T-helper 2 cell (primary cell): Measurements from ENCODE around the gene PRELID3B.
A peak's percentile ranks its signal among the peaks of the same experiment; 100 is the strongest.

Experiments
- DNase-seq, 5 experiments: peaks; one replicate each; pipeline versions ENCODE4 v3.0.0 to v3.0.0-alpha.2; 2012 to 2022

Gene PRELID3B

DNA sequence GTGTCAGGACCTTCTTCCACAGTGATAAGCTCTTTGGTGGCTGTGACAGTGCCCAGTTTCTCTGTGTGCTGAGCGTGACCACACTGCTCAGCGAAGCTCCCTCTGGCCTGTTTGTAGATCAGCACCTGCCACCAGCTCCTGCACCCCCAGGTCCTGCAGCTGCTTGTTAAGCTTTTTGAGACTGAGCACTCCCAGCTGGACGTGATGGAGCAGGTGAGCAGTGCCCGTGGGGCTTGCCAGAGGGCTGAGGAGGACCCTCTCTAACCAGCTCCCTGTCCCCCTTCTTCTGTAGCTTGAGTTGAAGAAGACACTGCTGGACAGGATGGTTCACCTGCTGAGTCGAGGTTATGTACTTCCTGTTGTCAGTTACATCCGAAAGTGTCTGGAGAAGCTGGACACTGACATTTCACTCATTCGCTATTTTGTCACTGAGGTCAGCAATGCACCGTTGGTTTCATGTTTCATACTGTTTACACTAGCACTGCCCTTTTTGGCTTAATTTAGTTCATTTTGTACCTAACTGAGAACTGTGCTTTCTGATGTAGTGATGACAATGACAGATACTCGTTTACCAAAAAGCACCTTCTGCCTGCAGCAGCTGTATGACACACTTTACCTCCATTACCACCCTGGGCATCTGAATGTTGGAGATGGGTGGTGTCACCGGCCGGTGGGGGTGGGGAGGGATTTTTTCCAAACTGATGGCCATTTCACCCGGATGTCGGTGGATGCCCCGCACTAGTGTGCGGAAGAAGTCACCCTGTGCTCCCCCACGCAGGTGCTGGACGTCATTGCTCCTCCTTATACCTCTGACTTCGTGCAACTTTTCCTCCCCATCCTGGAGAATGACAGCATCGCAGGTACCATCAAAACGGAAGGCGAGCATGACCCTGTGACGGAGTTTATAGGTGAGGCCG is 49.0 kb downstream of the PRELID3B start:
- DNase-seq = no peak

DNA sequence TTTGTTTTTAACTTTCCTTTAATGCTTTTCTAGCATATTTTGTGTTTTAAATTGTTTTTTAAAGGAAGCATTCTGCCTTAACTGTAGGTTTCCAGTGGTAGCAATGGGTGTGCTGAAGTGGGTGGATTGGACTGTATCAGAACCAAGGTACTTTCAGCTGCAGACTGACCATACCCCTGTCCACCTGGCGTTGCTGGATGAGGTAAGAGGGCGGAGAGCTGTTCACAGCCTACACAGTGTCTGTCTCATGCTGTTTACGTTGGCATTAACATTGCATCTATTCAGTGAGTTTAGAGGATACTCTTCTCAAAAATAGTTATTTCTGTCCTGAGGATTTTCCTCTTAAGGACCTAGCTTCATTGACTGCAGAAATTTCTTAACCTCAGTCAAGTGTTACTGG is 49.7 kb downstream of the PRELID3B start:
- no peak for DNase-seq

DNA sequence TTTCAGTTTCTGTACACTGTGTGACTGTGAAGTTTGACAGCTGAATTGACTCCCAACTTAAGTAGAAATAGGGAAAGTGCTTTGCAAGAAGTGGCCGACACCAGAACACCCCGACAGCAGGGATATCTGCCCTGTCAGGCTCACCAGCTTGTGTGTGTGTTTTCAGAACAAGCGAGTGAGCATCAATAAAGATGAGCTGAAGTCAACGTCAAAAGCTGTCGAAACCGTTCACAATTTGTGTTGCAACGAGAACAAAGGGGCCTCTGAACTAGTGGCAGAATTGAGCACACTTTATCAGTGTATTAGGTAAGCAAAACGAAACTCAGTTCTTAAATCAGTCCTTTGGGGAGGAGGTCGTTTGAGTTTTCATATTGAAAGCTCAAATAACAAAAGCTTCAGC is 50.9 kb downstream of the PRELID3B start:
- no peak for DNase-seq

DNA sequence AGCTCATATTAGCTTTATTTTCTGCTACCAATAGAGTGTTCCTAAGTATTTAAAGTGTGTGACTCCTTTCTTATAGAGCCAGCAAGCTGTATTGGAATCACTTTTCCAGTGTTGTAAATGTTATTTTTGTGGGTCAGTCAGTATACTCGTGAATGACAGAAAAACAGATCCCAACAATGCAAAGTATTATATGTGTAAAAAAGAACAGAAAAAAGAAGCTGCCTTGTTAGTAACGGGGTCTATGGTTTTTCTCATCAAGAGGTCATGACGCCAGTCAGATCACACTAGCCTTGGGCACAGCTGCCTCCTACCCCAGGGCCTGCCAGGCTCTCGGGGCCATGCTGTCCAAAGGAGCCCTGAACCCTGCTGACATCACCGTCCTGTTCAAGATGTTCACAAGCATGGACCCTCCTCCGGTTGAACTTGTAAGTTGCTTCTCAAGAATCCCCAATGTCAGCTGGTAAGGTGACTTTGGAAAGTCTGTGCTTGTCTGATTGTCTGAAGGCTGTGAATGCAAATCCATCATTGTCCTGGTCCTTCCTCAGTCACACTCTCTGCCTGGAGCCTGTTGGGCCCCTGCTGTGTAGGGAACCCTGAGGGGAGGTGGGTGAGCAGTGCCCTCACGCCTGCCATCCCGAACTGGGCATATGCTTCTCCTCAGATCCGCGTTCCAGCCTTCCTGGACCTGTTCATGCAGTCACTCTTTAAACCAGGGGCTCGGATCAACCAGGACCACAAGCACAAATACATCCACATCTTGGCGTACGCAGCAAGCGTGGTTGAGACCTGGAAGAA is 51.7 kb downstream of the PRELID3B start:
- no peak for DNase-seq

DNA sequence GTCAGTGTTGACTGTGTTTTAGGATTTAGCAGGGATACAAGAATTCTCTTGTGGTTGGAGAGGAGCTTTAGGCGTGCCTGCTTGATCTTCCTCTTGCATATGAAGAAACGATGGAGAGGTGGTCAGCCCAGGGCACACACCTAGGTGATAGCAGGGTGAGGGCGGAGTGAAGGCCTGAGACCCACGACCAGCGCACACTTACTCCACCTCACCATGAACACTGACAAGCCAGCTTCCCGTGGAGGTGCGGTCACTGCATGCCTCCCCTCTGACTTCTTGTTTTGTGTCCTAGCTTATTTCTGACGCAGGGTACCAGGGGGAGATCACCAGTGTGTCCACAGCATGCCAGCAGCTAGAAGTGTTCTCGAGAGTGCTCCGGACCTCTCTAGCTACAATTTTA is 53.4 kb downstream of the PRELID3B start:
- no peak for DNase-seq

DNA sequence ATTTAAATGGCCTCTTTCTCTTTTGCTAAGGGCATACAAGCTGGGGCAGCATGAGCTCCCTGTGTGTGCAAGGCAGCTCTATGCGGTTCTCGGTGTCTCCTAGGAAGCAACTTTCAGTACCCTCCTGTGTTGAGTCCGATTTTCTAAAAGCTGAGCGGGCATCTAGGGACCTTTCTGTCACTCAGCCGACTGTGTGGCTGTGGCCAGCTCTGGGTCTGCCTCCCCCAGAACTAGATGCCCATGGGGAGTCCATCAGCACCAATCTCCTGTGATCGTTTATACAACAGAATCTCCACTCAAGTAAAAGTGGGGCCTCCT is 54.1 kb downstream of the PRELID3B start:
- DNase-seq = no peak

DNA sequence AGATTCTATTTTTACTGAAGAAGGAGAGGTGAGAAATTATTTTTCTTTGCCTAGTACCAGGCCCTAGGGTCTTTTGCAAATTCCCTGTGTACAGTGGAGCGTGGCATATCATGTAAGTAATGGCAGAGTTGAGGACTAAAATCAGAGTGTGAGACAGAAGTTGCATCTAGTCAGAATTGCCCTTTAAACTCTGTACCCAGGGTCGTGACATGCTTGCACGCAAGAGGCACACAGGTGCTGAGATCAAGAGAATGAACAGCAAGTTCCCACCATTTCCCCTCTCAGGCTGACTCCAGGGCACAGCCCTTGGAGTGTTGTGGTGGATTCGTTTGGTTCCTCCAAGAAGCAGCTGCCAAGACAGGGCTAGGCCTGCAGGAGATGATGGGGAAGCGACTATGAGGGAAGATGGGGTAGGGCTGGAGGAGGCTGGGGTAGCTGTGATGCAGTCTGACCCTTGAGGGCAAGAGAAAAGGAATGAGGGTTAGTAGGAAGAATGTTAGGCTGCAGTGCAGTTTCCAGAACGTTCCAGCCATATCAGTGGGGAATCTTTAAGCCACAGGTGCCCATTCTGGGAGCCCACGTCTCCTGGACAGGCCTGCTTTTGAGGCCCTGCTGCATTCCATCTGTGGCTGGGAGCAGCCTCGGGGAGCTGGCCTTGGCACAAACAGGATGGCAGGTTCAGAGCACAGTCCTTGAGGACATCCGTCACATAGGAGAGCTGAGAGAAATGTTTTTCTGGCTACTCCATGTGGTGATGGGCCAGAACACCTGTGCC is 54.6 kb downstream of the PRELID3B start:
- no peak for DNase-seq

DNA sequence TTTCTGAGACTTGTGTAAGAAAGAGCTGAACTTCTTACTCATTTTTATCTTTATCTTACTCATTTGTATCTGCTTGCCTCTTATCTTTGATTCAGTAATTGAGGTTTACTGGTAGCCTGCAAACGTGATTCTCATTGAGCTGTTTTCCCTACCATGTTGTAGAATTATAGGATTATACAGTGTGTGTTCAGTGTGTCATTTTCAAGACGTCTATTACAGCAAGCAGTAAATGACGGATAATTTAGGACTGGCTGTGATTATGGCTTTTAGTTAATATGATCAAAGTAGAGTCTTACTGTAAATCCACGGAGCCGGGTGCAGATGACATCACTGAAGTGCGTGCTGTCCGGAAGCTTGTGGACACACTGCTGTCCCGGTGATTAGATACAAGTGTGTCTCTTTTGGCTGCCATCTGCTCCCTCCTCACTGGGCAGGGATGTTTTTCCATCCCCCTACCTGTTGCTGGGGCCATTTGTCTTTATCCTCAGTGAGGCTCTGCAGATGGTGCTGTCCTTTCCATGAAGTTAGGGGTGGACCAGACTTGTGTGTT is 55.5 kb downstream of the PRELID3B start:
- no peak for DNase-seq

DNA sequence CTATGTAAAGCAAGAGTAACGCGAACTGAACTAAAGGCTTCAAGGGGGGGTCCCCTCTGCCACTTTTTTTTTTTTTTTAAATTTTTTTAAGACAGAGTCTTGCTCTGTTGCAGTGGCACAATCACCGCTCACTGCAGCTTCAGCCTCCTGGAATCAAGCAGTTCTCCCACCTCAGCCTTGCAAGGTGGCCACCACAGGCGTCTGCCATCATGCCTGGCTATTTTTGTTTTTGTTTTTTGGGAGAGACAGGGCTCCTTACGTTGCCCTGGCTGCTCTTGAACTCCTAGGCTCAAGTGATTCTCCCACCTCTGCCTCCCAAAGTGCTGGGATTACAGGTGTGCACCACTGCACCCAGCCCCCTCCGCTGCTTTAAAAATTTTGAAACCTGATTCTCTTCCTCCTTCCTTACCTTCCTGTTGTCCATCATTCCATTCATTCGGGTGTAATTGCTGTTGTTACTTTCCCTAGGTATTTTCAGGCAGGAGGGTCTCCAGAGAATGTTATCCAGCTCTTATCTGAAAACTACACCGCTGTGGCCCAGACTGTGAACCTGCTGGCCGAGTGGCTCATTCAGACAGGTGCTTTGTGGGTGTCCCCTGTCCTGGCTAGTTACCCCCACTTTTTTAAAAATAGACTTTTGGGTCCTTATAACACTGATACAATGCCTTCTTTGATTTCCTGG is 56.2 kb downstream of the PRELID3B start:
- DNase-seq = peak in 1 of 5 experiments; percentile 63

DNA sequence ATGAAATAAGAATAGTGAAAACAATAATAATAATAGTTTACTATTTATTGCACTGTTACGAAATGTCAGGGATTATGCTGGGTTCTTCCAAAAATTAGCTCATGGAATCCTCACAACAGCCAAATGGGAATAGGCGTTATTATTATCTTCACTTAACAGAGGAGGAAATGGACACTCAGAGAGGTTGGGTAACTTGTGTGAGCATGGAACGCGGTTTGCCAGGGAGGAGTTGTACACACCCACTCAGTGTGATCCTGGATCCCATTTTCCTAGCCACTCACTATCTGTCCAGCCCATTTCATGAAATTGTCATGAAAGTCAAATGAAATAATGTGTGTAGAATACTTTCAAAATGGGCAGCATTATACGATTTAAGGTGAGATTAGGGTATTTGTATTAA is 56.9 kb downstream of the PRELID3B start:
- DNase-seq = no peak

DNA sequence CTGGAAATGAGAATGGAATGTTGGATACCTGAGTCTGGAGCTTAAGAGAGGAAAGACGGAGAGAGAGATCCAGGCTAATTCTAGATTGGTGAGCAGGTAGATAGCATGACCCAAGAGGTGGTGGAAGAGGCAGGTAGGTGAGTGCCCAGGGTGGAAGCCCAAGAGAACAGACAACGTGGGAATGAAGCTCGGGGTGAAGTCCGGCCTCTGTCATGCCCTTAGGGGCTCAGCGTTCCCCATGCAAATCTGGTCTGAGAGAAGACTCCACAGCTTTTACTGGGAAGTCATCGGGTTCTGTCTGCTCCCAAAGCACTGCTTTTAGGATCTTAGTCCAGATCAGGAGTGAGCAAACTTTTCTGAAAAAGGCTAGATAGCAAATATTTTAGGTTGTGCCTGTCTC is 57.9 kb downstream of the PRELID3B start:
- no peak for DNase-seq
